Activated CD8-positive, alpha-beta memory T cell treated with anti-CD3 and anti-CD28 coated beads, Interleukin-2, amount 10 ng/mL, durations not matched to agents 7 days and 5 days (primary cell): ENCODE measurements around the gene C20orf204. TPM values are rescaled to one million over a fixed set of nuclear protein-coding genes. Genes with fewer than 3 reads are reported as not detected.

ENCODE experiments used
- ATAC-seq: fragments of 150-1000 bp; cut with Tn5 transposase; one replicate; pipeline ENCODE4 v1.10.0; 2021; ENCODE audit warnings: moderate library complexity
- CTCF ChIA-PET: fragments of 350-600 bp; sonication (Branson Sonifier 250); formaldehyde crosslinking; loops from one replicate; lab custom pipeline; 2021; ENCODE audit warnings: antibody characterized with exemption; lab: Charles Lee
- DNase-seq: peaks from one replicate; pipeline ENCODE4 v3.0.0-alpha.2; 2020
- H3K27ac Mint-ChIP-seq: one replicate; pipeline ENCODE4 v1.8.0; 2021; ENCODE audit warnings: mild to moderate bottlenecking, mixed read lengths
- H3K27me3 Mint-ChIP-seq: one replicate; pipeline ENCODE4 v1.8.0; 2021; ENCODE audit warnings: mixed read lengths
- H3K36me3 Mint-ChIP-seq: one replicate; pipeline ENCODE4 v1.8.0; 2021; ENCODE audit warnings: mild to moderate bottlenecking, mixed read lengths
- H3K4me1 Mint-ChIP-seq: one replicate; pipeline ENCODE4 v1.8.0; 2021; ENCODE audit warnings: mixed read lengths
- H3K4me3 Mint-ChIP-seq: one replicate; pipeline ENCODE4 v1.8.0; 2021; ENCODE audit warnings: mild to moderate bottlenecking, moderate library complexity, mixed read lengths
- H3K9me3 Mint-ChIP-seq: one replicate; pipeline ENCODE4 v1.8.0; 2022; ENCODE audit warnings: low read depth, mixed read lengths
- total RNA-seq, 2 experiments: library from RNA; stranded (reverse); gene quantifications; one replicate each; pipeline ENCODE4 v1.2.3, GENCODE V29; 2021

C20orf204 gene
- total RNA-seq, 2 experiments from 2014 or later: 17.5 to 19.0 TPM

DNA sequence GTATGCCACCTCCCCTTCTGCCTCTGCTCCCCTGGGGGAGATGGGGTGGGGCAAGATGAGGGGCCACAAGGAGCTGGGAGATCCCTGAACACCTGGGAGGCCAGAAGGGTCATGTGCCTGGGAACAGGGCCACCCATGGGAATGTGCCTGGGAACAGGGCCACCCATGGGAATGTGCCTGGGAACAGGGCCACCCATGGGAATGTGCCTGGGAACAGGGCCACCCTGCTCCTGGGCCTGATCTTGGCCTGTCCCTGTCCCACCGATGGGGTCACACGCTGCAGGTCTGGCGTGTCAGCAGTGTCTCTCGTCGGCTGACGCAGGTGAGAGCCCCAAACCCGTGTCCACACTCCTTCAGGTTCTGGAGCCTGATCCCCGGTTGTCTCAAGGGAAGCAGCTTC, 39.0 kb downstream of the C20orf204 start:
- H3K27me3 Mint-ChIP-seq: no peaks in the 10 kb centered on the region
- no peak for DNase-seq
- peaks cover 35% of the 10 kb centered on the region for H3K4me1 Mint-ChIP-seq
- H3K27ac Mint-ChIP-seq: no peak overlapping the region
- H3K36me3 Mint-ChIP-seq: peaks cover 26% of the 10 kb centered on the region
- H3K4me3 Mint-ChIP-seq: no peak overlapping the region
- CTCF ChIA-PET: interaction anchor here (0.7 to 6.6 kb wide), 3 partner anchors 8 to 36 kb away, joined by 3 to 63 read pairs (median 7); no protein-coding TSS in a partner anchor
- ATAC-seq: no peak
- H3K9me3 Mint-ChIP-seq: no peaks in the 10 kb centered on the region

DNA sequence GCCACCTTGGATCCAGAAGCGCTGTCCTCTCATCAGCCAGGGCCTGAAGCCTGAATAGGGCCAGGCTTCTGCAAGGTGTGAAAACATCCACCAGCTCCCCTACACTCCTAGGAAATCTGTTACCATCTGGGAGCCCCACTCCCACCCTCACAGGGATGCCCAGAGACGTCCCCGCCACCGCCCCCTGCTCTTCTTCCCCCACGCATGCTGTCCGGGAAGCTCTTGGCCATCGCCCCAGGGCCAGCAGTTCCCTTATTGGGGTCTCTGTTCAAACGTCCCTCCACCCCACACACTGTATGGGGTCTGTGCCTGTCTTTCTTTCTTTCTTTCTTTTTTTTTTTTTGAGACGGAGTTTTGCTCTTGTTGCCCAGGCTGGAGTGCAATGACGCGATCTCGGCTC, 39.6 kb downstream of the C20orf204 start:
- Mint-ChIP-seq H3K9me3 (no peaks in the 10 kb centered on the region), H3K27me3 (no peaks in the 10 kb centered on the region), H3K27ac (no peak overlapping the region), H3K4me3 (no peak overlapping the region), H3K4me1 (peaks cover 38% of the 10 kb centered on the region), H3K36me3 (peaks cover 26% of the 10 kb centered on the region)
- no peak for DNase-seq
- CTCF ChIA-PET: interaction anchor here (0.7 to 6.6 kb wide), 3 partner anchors 8 to 37 kb away, joined by 3 to 63 read pairs (median 7); no protein-coding TSS in a partner anchor
- no peak for ATAC-seq

DNA sequence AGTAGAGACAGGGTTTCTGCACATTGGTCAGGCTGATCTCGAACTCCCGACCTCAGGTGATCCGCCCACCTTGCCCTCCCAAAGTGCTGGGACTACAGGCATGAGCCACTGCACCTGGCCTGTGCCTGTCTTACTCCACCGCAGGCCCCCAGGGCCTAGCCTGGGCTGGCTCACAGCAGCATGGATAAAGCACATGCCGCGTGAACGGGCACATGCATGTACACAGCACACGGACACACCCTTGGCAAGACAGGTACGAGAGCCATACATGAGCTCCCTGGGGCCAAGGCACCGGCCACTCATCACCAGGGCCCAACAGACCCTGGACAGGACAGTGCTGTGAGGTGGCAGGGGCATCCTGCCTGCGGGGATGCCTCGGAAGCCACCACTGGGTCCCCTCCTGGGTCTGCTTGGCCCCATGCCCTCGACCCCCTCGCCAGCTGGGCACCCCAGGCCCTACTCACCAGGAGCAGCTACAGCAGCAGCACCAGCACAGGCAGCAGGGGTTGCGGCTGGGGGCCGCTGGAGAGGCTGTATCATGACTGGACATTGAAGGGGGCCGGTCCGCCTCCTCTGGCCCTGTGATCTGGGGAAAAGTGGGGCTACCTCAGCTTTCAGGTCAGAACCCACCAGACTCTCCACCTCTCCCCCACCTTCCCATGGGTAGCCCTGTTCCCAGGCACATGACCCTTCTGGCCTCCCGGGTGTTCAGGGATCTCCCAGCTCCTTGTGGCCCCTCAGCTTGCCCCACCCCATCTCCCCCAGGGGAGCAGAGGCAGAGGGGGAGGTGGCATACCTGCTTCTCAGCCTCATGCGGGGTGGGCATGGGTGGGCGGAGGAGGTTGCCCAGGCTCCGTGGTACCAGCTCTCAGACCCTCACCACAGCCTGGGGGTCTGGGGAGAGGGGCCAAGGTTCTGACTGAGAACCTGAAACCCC, 40.3 kb downstream of the C20orf204 start:
- H3K27ac Mint-ChIP-seq: peak overlapping the region; percentile 88
- peak overlapping the region; percentile 87 for H3K4me3 Mint-ChIP-seq
- CTCF ChIA-PET: interaction anchor here (0.7 to 6.6 kb wide), 4 partner anchors 9 to 349 kb away, joined by 3 to 63 read pairs (median 6); no protein-coding TSS in a partner anchor
- ATAC-seq: no peak
- H3K36me3 Mint-ChIP-seq: peaks cover 26% of the 10 kb centered on the region
- H3K9me3 Mint-ChIP-seq: no peaks in the 10 kb centered on the region
- H3K4me1 Mint-ChIP-seq: peaks cover 41% of the 10 kb centered on the region
- no peak for DNase-seq
- H3K27me3 Mint-ChIP-seq: no peaks in the 10 kb centered on the region

DNA sequence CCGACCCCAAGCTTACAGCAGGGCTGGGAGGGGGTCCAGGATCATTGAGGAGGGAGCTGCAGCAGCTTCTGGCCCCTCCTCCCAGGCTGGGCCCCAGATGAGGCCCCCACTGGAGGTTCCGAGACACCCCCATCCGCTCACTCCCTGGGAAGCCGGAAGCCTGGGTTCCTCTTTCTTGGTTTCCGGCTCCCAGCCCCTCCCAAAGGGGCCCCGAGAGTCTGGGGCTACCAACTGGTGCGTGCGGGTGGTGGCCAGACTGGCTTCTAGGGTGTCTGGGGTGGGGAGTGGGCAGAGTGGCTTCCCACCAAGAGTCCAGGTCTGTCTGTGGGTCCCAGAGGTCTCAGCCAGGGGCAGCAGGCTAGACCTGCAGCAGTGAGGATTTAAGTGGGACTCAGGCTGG, 41.1 kb downstream of the C20orf204 start:
- CTCF ChIA-PET: interaction anchor here (6.6 kb wide), 1 partner anchor 10 kb away, joined by 63 read pairs; no protein-coding TSS in a partner anchor
- no peaks in the 10 kb centered on the region for H3K9me3 Mint-ChIP-seq
- peak overlapping the region; percentile 88 for H3K27ac Mint-ChIP-seq
- peak overlapping the region; percentile 87 for H3K4me3 Mint-ChIP-seq
- peak; percentile 79 for DNase-seq
- peaks cover 4% of the 10 kb centered on the region for H3K27me3 Mint-ChIP-seq
- peaks cover 43% of the 10 kb centered on the region for H3K4me1 Mint-ChIP-seq
- ATAC-seq: peak; percentile 9
- peaks cover 26% of the 10 kb centered on the region for H3K36me3 Mint-ChIP-seq

DNA sequence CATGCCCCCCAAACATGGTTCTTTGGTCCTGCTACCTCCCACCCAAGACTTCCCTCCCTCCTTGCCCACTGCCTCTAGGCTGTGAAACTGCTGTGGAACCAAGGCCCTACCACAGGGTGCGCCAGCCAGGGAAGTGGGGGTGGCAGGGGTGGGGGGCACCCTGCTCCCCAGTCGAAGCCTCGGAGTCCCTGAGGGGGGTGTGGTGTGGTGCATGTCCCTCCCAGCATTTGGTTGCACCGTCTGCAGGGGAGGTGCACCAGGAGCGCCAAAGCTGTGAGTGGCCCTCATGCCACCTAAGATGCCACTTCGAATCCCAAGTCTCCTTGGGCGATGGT, 41.5 kb downstream of the C20orf204 start:
- Mint-ChIP-seq H3K4me1 (peaks cover 43% of the 10 kb centered on the region), H3K9me3 (no peaks in the 10 kb centered on the region), H3K36me3 (peaks cover 24% of the 10 kb centered on the region), H3K27ac (peak overlapping the region; percentile 88), H3K27me3 (peaks cover 4% of the 10 kb centered on the region), H3K4me3 (peak overlapping the region; percentile 87)
- CTCF ChIA-PET: interaction anchor here (0.7 to 8.4 kb wide), 10 partner anchors 9 to 341 kb away, joined by 3 to 110 read pairs (median 6); partner anchors contain the start of genes LIME1 and PRPF6
- DNase-seq (no peak), ATAC-seq (no peak)

DNA sequence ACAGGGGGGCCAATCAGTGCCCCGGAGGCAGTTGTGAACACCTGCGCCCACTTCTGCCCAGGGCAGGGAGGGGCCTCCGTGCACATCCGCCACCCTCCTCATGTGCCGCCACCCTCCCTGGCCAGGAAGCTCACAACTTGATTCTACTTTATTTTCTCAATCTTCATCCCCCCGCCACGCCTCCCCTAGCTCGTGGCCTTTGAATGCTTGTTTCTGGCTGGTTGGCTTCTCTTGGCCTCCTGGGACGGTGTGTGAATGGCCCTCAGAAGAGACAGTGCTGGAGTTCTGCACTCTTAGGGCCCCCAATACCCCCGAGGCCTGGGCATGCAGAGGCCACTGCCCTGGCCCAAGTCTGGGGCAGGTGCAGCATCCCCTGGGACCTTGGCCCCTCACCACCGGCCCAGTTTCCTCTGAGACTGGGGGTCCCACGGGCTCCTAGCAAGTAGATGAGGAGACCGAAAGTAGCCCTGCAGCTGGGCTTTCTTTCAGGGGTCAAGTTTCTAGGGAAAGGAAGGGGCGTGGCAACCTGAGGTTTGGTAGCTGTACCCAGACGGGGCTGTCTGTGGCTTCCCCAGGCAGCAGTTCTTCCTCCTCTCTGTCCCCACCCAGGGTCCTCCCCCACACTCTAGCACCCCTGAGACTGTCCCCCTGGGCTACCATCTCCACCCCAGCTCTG, 42.0 kb downstream of the C20orf204 start:
- peak; percentile 59 for ATAC-seq
- Mint-ChIP-seq H3K27ac (peak overlapping the region; percentile 88), H3K4me1 (peaks cover 43% of the 10 kb centered on the region), H3K9me3 (no peaks in the 10 kb centered on the region), H3K27me3 (peaks cover 6% of the 10 kb centered on the region), H3K36me3 (peaks cover 24% of the 10 kb centered on the region), H3K4me3 (peak overlapping the region; percentile 87)
- CTCF ChIA-PET: interaction anchor here (0.7 to 8.4 kb wide), 11 partner anchors 8 to 541 kb away, joined by 3 to 110 read pairs (median 5); partner anchors contain the start of genes LIME1, PRPF6 and PTK6
- DNase-seq: peak; percentile 89

DNA sequence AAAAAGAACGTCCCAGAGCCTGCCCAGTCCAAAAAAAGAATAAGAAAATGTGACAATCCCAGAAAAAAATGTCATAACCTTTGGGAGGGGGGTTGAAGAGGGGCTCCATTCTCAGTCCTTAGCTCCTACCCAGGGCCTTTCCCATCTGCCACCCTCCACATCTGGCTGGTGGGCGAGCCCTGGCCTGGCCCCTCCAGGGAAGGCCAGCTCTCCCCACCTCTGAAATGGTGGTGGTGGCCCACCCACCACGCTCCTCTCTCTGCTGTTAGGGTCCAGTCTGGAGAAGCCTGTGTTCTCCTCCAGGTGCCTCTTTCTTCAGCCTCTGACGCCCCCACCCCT, 42.9 kb downstream of the C20orf204 start:
- no peak for ATAC-seq
- CTCF ChIA-PET: interaction anchor here (0.5 to 8.4 kb wide), 10 partner anchors 12 to 541 kb away, joined by 3 to 110 read pairs (median 7); partner anchors contain the start of genes PRPF6 and PTK6

DNA sequence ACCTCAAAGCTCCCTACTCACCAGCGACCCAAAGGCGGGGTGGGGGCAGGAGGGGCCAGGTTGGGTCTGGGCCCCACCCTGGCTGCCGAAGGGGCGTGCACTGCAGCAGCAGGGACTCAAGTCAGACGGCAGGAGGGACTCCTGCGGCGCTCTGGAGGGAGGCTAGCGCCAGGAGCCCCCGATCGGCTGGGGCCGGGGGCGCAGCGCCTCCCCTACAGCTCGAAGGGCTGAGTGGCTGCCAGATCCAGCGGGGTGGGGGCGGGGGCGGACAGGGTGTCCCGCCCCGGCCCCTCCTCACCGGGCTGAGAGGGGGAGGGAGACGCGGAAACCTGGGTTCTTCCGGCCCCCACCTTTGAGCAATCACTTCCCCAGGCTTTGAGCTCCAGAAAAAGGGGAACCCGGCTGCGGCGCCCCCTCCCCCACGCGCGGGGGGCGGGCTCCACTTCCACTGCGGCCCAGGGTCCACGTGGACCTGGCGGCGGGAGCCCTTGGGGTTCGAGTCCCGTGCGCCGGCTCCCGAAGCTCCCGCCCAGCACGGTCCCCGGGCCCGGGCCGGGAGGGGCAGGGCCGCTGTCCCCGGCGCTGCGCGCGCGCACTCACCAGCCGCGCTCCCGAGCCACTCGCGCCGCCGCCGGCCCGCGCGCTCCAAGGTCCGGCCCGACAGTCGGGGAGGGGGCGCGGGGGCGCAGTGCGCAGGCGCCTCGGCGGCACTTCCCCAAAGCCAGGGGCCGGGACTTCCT, 43.5 kb downstream of the C20orf204 start, which contains the start of gene RGS19:
TSS of gene RGS19 (minus strand) at position 246 of the 740 bp plus-strand sequence. CDS start 2,632 bp downstream, outside the sequence.
- Mint-ChIP-seq H3K27ac (peak within 1 kb of the TSS; percentile 88), H3K4me3 (peak within 1 kb of the TSS; percentile 87), H3K27me3 (peaks cover 12% of the 10 kb centered on the region), H3K36me3 (peaks cover 17% of the 10 kb centered on the region), H3K4me1 (peaks cover 40% of the 10 kb centered on the region), H3K9me3 (no peaks in the 10 kb centered on the region)
- peak; percentile 85 for DNase-seq
- CTCF ChIA-PET: interaction anchor here (1.0 to 8.4 kb wide), 9 partner anchors 12 to 542 kb away, joined by 5 to 110 read pairs (median 8); partner anchors contain the start of genes PRPF6 and PTK6
- peak; percentile 52 for ATAC-seq

More for the DNA sequence above, 42.9 kb downstream of the C20orf204 start:
- peak overlapping the region; percentile 88 for H3K27ac Mint-ChIP-seq
- peaks cover 21% of the 10 kb centered on the region for H3K36me3 Mint-ChIP-seq
- peaks cover 41% of the 10 kb centered on the region for H3K4me1 Mint-ChIP-seq
- H3K9me3 Mint-ChIP-seq: no peaks in the 10 kb centered on the region
- peaks cover 8% of the 10 kb centered on the region for H3K27me3 Mint-ChIP-seq
- DNase-seq: no peak
- peak overlapping the region; percentile 87 for H3K4me3 Mint-ChIP-seq

DNA sequence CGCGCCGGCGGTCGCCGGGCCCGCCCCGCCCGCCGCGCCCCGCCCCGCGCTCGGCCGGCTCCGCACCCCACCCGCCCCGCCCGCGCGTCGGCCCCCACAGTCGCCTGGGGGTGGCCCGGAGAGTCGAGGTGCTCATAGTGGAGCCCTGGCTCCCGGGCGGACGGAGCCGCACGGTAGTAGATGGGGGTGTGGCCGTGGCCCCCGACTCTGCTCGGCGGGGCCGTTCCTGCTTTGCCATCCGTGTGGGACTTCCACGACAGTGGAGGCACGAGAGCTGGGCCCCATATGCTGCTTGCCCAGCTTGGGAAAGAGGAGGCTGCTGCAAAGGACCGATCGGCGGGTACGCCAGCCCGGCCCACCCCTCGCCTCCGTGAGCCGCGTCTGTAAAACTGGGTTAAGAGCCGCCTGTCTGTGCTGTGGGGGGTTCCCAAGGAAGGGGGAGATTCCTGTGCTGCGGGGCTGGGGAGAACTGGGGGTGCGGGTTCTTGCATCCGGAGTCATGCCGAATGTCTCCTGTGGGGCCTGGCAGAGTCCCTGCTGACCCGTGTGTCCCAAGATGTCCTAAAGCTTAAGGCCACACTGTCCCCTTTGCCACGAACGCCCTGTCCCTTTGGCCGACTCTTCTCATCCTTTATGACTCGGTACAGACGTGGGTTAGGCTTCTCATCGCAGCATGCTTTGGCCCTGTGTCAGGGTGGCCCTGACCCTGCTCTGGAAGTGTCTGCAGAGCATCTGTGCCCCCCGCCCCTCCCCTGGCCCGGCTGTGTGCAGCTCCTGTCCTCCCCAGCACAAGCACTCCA, 44.2 kb downstream of the C20orf204 start, which contains the start of gene OPRL1:
TSS of gene OPRL1 (plus strand) at position 70 of the 800 bp plus-strand sequence. CDS start 12,639 bp downstream, outside the sequence.
- CTCF ChIA-PET: interaction anchor here (0.9 to 8.4 kb wide), 10 partner anchors 13 to 543 kb away, joined by 3 to 110 read pairs (median 6); partner anchors contain the start of genes PRPF6 and PTK6
- Mint-ChIP-seq H3K27me3 (peaks cover 17% of the 10 kb centered on the region), H3K36me3 (peaks cover 13% of the 10 kb centered on the region), H3K4me3 (peak within 1 kb of the TSS; percentile 87), H3K4me1 (peaks cover 38% of the 10 kb centered on the region), H3K27ac (peak within 1 kb of the TSS; percentile 88), H3K9me3 (no peaks in the 10 kb centered on the region)
- DNase-seq (no peak), ATAC-seq (peak; percentile 8)

DNA sequence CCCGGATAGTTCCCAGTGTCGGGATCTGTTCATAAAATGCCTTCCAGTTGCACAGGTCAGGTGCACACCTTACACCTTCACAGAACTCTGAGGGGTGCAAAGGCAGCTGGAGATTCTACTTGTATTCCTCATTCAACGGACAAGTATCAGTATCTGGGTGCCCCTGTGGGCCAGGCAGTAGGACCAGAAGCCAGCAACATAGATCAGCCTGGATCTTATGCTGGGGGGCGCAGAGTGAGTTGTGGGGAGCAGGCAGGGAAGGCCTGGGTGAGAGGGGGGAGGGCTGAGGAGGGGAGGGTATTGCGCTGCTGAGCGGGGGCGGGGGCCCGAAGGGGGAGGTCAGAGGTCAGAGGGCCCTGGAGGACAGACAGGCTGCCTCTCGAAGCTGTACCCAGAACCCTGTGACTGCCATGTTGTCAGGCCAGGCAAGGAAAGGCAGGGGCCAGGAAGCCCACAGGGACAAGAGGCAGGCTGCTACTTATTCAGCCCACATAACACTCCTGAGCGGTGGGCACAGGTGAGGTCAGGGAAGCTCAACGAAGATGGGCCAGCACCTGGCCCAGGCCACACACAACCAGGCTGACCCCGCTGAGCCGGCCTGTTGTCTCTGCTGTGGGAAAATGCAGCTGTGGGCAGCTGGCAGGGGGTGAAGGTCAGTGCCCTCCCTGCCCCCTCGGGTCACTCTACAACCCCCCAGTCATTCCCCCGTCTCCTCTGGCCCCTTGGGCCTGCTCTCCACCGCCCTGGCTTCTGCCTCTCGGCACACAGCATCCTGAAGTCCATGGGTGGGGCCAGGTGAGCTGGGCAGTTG, 45.0 kb downstream of the C20orf204 start:
- DNase-seq (no peak), ATAC-seq (no peak)
- peak overlapping the region; percentile 67 for H3K4me3 Mint-ChIP-seq
- peaks cover 26% of the 10 kb centered on the region for H3K27me3 Mint-ChIP-seq
- H3K27ac Mint-ChIP-seq: peak overlapping the region; percentile 62
- CTCF ChIA-PET: interaction anchor here (0.9 to 8.4 kb wide), 6 partner anchors 14 to 101 kb away, joined by 3 to 110 read pairs (median 19); no protein-coding TSS in a partner anchor
- H3K36me3 Mint-ChIP-seq: peaks cover 10% of the 10 kb centered on the region
- no peaks in the 10 kb centered on the region for H3K9me3 Mint-ChIP-seq
- H3K4me1 Mint-ChIP-seq: peaks cover 31% of the 10 kb centered on the region

DNA sequence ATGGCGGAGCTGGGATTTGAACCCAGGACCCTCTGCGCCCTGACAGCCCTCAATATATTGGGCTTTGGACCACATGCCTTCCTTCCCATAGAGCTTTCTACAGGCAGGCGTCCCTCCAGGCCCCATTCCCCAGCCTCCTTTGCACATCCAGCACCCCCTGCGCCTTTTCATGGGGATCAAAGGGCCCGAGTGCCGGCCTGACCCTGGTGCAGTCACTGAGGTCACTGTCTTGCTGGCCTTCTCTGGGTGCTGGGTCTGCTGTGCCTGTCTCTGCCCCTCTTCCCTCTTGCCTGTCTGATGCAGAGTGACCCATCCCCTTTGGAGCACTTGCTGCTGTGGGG, 45.6 kb downstream of the C20orf204 start:
- Mint-ChIP-seq H3K27ac (no peak overlapping the region), H3K9me3 (peaks cover under 1% of the 10 kb centered on the region), H3K4me3 (no peak overlapping the region), H3K36me3 (peaks cover 10% of the 10 kb centered on the region), H3K4me1 (peaks cover 26% of the 10 kb centered on the region), H3K27me3 (peaks cover 30% of the 10 kb centered on the region)
- ATAC-seq: no peak
- no peak for DNase-seq
- CTCF ChIA-PET: interaction anchor here (1.4 to 8.4 kb wide), 5 partner anchors 14 to 101 kb away, joined by 3 to 110 read pairs (median 35); no protein-coding TSS in a partner anchor
